ENCODE measurements around the gene ZBTB33. TPM values are rescaled to one million over a fixed set of nuclear protein-coding genes. Genes with fewer than 3 reads are reported as not detected.
A peak's percentile ranks its signal among the peaks of the same experiment; 100 is the strongest.

The ZBTB33 gene
- total and polyA plus RNA-seq, 2 of the 13 experiments (the other 11 are each of a cell fraction or from before 2014, with no cell fraction given), result 6.5 to 20.2 TPM

DNA sequence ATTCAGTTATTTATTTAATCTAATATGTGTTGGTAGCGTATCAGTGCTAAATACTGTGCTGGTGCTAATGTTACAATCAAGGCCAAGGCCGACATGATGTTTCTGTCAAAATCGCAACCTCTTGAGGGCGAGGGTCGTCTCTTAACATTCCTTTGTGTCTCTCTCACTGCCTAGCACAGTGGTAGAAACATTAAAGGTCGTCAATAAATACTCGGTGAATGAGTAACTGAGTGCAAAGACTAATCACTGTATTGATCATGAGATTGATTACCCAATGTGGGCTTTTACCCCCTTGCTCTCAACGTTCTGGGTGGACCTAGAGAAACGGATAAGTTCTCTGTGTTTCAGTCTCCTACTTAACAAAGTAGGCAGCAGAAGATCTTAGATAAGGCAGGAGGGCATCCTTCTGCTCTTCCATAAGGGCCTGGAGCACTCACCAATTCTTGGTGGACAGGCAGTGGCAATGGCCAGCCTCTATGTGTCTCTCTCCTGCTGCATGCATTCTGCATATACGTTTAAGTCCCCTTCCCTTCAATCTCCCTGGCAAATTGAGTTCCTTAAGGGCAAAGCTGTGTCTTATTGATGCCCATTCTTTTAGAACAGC, 30.5 kb downstream of the ZBTB33 start (continued):
- TF ChIP-seq SOX13 (IDR thresholded peaks at IDR 0.05) (no peak), SOX13 (CRISPR knock-in tag; conservative IDR thresholded peaks at IDR 0.05 in 1 of 2, IDR thresholded peaks at IDR 0.05 in 1 of 2) (peak in 1 of 2 experiments; percentile 31; a peak in 1 of 4 replicates), FOSL2 (CRISPR knock-in tag; IDR thresholded peaks at IDR 0.05) (peak; percentile 50; the same call in 1 of the 2 replicates)
- TF ChIP-seq, protein P1, sequence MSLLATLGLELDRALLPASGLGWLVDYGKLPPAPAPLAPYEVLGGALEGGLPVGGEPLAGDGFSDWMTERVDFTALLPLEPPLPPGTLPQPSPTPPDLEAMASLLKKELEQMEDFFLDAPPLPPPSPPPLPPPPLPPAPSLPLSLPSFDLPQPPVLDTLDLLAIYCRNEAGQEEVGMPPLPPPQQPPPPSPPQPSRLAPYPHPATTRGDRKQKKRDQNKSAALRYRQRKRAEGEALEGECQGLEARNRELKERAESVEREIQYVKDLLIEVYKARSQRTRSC (CRISPR knock-in tag; IDR thresholded peaks at IDR 0.05; ENCODE audit: low read depth), result no peak

DNA sequence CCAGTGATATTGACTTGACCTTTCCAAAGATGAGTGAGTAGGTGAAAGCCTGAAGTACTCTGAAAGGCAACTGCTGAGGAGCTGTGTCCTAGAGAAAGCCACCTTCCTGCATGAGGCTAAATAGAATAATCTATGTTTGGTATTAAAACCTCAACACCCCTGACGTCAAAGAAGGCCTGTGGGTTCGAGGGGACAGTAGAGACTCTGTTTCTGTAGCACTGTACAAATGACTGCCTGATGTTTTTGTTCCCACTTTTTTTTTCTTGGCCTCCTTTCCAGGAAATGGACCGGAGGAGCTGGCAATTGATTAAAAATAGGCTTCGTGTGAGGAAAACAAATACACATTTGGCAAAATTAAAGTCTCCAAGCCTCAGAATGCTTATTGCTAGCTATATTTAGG, 31.1 kb downstream of the ZBTB33 start:
- no peak overlapping the region for H3K4me2 ChIP-seq (ENCODE audit: low read depth, low read length)
- 85% methylated on average over 4 of the region's 4 CpGs for WGBS (ENCODE audit: low lambda C conversion rate)
- H3K79me2 ChIP-seq (ENCODE audit: insufficient read depth, low read length), result no peaks in the 10 kb centered on the region
- in situ Hi-C loops (cut with HindIII; ENCODE audit: extremely low pct_ligation_motif_present, low pct_unique_long_range_greater_than_20kb), result no loop called here
- intact Hi-C loops (cut with micrococcal nuclease; ENCODE audit: unreplicated experiment), result no loop called here
- 0 out of 5 replicates have a peak, but pooled peaks cover 0 to 1% of the 10 kb centered on the region in 2 experiments for H3K27me3 ChIP-seq (ENCODE audit: control insufficient read depth in 1 of 2, insufficient read depth in 2 of 2, low read length in 2 of 2)
- DNase-seq (ENCODE audit: low spot score) (no peak), ATAC-seq (no peak), FAIRE-seq (no peak)
- POLR2A ChIA-PET, result no interaction called here
- no TSS peak for BruUV-seq (replicated peaks)
- H4K20me1 ChIP-seq (ENCODE audit: insufficient read depth, low read length), result no peaks in the 10 kb centered on the region
- no peaks in the 10 kb centered on the region for H3K36me3 ChIP-seq (replicated peaks in 1 of 2; ENCODE audit: control insufficient read depth in 1 of 2, insufficient read depth in 2 of 2, low read length in 2 of 2)
- CTCF ChIA-PET (ENCODE audit: low intra/inter-chr PET ratio, low total read pairs), result no interaction called here
- H3K27ac ChIP-seq (ENCODE audit: extremely low read length, insufficient read depth, low read length), result peak overlapping the region; percentile 78
- no peaks in the 10 kb centered on the region for H3K9me3 ChIP-seq (ENCODE audit: low read length)
- no peak overlapping the region for H3K9ac ChIP-seq (ENCODE audit: insufficient read depth, low read depth, low read length)
- H2AFZ ChIP-seq (ENCODE audit: low read length), result no peak overlapping the region
- H3K4me3 ChIP-seq (replicated peaks in 1 of 3; ENCODE audit: insufficient read depth in 1 of 3, low read depth in 2 of 3, low read length in 3 of 3), result no peak overlapping the region
- H3K4me1 ChIP-seq (ENCODE audit: insufficient read depth, low read length), result peaks cover 41% of the 10 kb centered on the region
- TF ChIP-seq MBNL3 (CRISPR knock-in tag; conservative IDR thresholded peaks at IDR 0.05), result no peak
- TF ChIP-seq, protein P2, sequence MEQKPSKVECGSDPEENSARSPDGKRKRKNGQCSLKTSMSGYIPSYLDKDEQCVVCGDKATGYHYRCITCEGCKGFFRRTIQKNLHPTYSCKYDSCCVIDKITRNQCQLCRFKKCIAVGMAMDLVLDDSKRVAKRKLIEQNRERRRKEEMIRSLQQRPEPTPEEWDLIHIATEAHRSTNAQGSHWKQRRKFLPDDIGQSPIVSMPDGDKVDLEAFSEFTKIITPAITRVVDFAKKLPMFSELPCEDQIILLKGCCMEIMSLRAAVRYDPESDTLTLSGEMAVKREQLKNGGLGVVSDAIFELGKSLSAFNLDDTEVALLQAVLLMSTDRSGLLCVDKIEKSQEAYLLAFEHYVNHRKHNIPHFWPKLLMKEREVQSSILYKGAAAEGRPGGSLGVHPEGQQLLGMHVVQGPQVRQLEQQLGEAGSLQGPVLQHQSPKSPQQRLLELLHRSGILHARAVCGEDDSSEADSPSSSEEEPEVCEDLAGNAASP (CRISPR knock-in tag; IDR thresholded peaks at IDR 0.05; ENCODE audit: borderline replicate concordance), result no peak
- TF ChIP-seq, protein P3, sequence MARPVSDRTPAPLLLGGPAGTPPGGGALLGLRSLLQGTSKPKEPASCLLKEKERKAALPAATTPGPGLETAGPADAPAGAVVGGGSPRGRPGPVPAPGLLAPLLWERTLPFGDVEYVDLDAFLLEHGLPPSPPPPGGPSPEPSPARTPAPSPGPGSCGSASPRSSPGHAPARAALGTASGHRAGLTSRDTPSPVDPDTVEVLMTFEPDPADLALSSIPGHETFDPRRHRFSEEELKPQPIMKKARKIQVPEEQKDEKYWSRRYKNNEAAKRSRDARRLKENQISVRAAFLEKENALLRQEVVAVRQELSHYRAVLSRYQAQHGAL (CRISPR knock-in tag; IDR thresholded peaks at IDR 0.05; ENCODE audit: not compliant biosample characterization), result no peak
- TF ChIP-seq ARNTL (CRISPR knock-in tag; IDR thresholded peaks at IDR 0.05), result no peak
- no peak for TF ChIP-seq ZNF841 (CRISPR knock-in tag; IDR thresholded peaks at IDR 0.05; ENCODE audit: borderline replicate concordance)
- no peak for TF ChIP-seq ETV6 (CRISPR knock-in tag; conservative IDR thresholded peaks at IDR 0.05)
- TF ChIP-seq NCOA1 (CRISPR knock-in tag; IDR thresholded peaks at IDR 0.05), result no peak

Data from HepG2 (cell line).